NCI-H2081 treated with DMSO at 0.1 percent for 48 hours (cell line): ENCODE data around the gene DSCAM.
"Not testable (repeated sequence)": the region's sequence is repeated elsewhere in the genome, so short reads cannot be mapped to it uniquely, and the experiment has no call there.

Experiments
- DNase-seq: peaks from one replicate; lab custom pipeline; 2025; lab: John Stamatoyannopoulos, UW

Gene DSCAM

GRCh38 chr21:40452548-40452947 is 394.4 kb downstream of the DSCAM start:
- DNase-seq = no peak

DNA sequence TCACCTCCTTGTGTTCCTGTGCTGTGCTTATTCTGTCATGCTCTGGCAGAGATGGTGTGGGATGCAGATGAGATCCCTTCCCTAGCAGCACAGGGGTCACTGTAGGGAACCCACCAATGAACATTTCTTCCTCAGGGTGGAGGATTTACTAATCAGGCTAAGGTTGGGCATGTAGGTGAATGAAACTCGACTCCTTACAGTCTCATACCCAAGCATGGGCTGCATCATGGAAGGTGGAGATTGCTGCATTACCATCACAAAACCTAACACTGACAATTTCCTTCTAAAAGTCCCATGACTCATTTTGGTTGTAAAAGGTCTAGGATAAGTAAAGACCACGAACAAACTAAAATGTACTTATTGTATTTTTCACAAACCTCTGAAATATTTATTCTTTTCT is 399.9 kb downstream of the DSCAM start:
- no peak for DNase-seq

- DNase-seq = no peak
These were observed 401.5 kb downstream of the DSCAM start for GRCh38 chr21:40445349-40445921.

GRCh38 chr21:40439581-40439980 is 407.4 kb downstream of the DSCAM start:
- not testable (repeated sequence) for DNase-seq

- DNase-seq = no peak
These were observed 408.3 kb downstream of the DSCAM start for GRCh38 chr21:40438616-40439015.

GRCh38 chr21:40436261-40436660 is 410.7 kb downstream of the DSCAM start:
- DNase-seq = no peak

GRCh38 chr21:40433538-40433937 is 413.4 kb downstream of the DSCAM start:
- DNase-seq = no peak

- no peak for DNase-seq
These were observed 421.0 kb downstream of the DSCAM start for GRCh38 chr21:40425981-40426380.

DNA sequence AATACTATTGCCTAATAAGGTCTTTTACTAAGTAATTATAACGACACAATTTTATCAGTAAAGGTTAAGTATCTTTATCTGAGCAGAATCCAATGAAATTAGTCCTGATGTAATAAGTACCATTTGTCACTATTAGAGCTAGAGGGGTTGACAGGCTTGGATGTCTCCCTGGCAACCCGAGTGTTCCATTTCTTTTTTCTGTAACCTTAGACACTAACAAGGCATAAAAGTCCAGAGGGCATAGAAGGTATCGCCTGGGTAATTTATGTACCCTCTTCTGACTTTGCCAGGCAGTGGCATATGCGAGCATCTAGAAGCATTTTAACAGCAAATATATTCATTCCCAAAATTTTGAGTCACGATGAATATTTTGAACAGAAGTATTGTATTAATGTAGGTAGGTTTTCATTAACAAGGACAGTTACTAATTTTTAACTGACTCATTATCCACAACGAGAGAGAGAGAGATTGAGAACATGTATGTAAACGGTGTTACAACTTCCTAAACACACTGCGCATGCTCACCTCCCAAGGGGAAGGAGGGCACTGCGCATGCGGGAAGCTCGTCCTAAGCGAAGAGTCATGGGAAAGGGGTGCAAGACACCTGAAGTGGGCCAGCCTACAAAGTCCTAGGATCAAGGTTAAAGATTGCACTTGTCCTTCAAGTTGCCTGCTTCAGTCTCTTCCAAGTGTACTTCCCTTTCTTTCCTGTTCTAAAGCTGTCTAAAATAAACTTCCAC is 423.9 kb downstream of the DSCAM start:
- DNase-seq = no peak

DNA sequence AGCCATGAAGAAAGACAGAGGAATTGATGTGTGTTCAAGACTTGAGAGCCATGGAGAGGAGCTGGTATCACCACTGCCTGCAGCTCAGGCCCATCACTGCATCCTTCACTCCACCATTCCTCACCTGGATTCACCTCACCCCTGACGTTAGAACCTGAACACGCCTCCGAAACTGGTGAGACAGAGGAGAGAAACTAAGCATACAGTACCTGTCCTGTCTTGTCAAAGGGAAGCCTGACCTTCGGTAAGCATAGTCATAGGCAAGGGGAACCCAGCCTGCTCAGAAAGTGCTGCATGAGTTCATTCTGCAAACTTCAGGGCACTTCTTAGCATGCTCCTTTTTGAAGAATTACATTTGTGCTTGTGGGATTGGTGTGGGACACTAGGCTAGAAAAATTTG is 425.8 kb downstream of the DSCAM start:
- DNase-seq = no peak

DNA sequence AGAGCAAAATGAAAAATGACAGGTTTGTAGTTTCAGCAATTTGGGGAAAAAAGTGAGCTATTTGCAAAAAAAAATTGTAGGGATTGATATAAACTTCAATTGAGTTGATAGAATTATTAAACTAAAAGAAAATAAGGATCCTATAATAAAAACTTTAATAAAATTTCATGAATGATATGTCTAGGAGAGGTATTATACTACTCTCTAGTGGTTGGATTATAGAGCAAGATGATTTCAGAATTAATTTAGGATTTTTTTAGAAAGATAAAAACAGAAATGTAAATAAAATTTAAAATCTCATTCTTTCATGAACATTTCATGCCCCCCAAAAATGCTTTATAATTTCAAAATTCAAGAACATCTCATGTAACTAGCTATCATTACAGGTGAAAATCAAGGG is 430.4 kb downstream of the DSCAM start:
- no peak for DNase-seq

DNA sequence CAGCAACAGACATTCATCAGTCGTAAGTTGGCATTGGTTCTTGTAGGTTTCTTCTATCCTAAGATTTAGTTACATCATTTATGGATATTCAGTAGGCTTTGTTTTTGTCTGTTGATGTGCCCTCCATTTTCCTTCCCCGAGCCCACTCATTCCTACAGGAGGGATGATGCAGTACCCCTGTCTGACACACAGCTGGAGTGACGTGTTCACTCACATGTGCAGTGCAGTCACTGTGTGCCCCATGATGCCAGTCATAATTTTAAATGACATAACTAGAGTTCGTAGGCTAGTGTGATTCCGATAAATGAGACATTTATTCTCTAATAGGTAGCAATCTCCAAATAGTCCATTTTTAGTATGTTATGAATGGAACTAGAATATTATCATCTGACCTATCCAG is 438.4 kb downstream of the DSCAM start:
- DNase-seq = no peak

DNA sequence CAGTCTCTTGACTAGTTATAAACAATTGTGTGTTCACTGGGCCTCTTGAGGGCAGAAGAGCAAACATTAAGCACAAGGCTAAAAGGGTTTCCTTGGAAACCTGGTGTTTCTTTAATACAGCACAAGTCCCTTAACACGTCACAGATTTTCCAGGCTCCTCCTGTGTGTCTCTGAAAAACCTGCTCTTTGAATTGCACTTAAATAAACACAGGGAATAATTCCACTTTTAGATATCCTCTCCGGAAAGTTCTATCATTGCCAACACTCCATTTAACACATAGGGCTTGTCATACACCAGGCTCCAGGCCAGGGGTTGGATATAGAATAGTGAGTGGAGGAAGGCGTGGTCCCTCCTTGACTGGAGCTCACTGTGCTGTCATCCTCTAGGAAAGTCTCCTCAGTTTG is 442.6 kb downstream of the DSCAM start:
- no peak for DNase-seq

GRCh38 chr21:40402884-40403582 is 443.9 kb downstream of the DSCAM start:
- DNase-seq = no peak

- DNase-seq = no peak
These were observed 451.2 kb downstream of the DSCAM start for GRCh38 chr21:40395732-40396131.

- DNase-seq = no peak
These were observed 453.9 kb downstream of the DSCAM start for GRCh38 chr21:40393066-40393465.

- DNase-seq = no peak
These were observed 458.9 kb downstream of the DSCAM start for GRCh38 chr21:40388046-40388445.

DNA sequence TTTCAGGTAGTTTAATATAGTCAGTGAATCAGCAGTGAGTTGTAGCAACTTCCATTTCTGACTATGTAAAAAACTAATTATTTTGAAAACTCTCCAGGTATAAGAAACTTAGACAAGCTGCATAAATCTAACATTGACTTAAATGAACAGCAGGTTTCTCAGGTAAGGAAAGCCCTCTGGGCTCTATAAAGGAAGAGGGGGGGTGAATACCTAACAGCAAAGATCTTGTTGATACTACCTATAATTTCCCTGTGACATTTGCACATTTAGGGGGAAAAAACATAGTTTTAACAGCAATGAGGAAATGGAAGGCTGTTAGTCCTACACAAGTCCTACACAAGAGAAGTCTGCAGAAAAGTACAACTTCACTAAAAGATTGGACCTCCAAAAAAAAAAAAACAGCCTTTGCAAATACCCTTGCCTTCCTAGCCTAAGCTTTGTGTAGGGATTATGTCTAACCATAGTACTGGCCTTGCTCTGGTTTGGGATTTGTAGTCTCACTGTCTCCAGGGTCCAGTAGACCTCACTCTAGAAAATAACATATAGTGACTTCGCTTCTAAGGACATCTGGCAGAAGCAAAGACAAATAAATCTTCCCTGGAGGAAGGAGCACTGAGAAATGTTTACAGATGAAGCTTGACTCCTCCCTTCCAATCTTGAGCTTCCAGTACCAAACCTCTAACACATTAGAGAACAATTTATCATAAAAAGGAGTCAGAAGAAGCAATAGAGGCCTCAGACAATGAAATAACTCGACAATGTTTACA is 459.8 kb downstream of the DSCAM start:
- no peak for DNase-seq

DNA sequence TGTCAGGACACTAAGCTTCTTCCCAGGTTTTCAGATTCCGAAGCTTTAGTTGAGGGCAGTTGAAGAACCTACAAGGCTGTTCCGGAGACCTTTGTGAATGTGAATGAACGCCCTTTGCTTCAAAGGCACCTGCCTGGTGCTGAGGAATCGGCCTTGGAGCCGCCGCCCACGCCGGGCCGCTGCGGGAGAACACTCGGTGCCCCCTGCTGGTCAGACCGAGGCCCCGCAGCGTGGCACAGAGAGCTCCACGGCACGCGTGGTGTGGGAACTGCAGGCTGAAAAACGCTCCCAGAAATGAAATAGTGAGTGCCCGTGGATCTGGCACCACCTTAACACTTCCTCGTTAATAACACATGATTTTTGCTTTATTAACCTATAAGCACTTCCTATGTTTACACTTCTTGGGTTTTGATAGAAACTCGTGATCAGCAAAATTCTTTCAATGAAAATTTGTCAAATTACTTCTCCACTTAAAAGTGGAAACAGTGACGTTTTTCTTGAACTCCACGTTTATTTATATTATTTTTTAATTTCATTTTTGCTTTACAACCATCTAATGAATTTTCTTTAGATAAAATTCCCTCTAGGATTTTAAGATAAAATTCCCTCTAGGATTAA is 460.6 kb downstream of the DSCAM start:
- DNase-seq = no peak

GRCh38 chr21:40385883-40386282 is 461.1 kb downstream of the DSCAM start:
- no peak for DNase-seq

DNA sequence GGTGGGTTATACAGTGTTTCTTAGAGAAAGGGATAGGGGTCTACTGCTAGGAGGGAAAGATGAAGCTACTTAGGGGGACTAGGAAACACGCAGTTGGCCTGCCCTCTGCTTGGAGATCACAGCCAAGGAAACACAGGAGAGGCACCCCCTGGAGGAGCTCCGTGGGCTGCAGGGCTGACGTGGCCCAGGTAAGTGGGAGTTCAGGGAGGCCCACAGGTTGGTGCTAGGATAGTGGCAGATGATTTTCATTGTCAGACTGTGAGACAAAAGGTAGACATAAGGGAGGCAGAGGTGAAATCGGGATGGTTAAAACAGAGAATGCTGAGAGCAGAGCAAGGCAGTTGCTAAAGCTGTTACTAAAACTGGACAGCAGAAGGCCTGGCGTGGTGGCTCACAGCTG is 463.0 kb downstream of the DSCAM start:
- no peak for DNase-seq

DNA sequence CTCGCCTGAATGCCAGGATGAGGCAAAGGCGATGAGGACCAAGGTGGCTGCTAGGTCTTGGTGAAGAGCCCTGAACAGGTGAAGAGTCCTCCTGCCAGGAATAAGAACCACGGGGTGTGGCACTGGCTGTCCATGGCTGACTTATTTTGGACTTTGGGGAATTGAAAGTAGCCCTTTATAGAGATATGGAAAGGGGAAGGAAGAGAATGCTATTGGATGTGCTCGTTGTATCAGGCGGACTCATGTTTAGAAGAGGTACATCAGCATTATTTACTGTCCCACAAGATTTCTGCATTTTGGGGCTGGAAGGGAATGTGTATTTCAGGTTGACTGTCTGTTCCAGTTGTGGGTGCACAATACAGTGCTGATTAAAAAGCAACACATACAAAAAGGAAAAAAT is 465.8 kb downstream of the DSCAM start:
- no peak for DNase-seq
